Activated gamma-delta T cell treated with anti-CD3 and anti-CD28 coated beads, Interleukin-2, amount 50 U/mL, for 16 hours (primary cell): ENCODE data around the gene TDRD12.
"Not testable (repeated sequence)": the region's sequence is repeated elsewhere in the genome, so short reads cannot be mapped to it uniquely, and the experiment has no call there.

Experiments used
- DNase-seq: peaks from one replicate; pipeline ENCODE4 v3.0.0-alpha.2; 2020; ENCODE audit warnings: low read depth

TDRD12 gene

GRCh38 chr19:32832825-32833224 lies 113.3 kb downstream of the TDRD12 start:
- DNase-seq: not testable (repeated sequence)

- not testable (repeated sequence) for DNase-seq
Observed at GRCh38 chr19:32833388-32833787, 113.8 kb downstream of the TDRD12 start.

GRCh38 chr19:32837531-32837930 lies 118.0 kb downstream of the TDRD12 start:
- no peak for DNase-seq

- no peak for DNase-seq
Observed at GRCh38 chr19:32842061-32842460, 122.5 kb downstream of the TDRD12 start.

- no peak for DNase-seq
Observed at GRCh38 chr19:32843716-32844245, 124.2 kb downstream of the TDRD12 start.

- DNase-seq: not testable (repeated sequence)
Observed at GRCh38 chr19:32848035-32848434, 128.5 kb downstream of the TDRD12 start.

- DNase-seq: no peak
Observed at GRCh38 chr19:32852216-32852615, 132.6 kb downstream of the TDRD12 start.

GRCh38 chr19:32856818-32857217 lies 137.3 kb downstream of the TDRD12 start:
- not testable (repeated sequence) for DNase-seq

- no peak for DNase-seq
Observed at GRCh38 chr19:32857584-32857983, 138.0 kb downstream of the TDRD12 start.

- no peak for DNase-seq
Observed at GRCh38 chr19:32858155-32858554, 138.6 kb downstream of the TDRD12 start.

- DNase-seq: no peak
Observed at GRCh38 chr19:32858559-32858958, 139.0 kb downstream of the TDRD12 start.

GRCh38 chr19:32859591-32859990 lies 140.0 kb downstream of the TDRD12 start:
- DNase-seq: no peak

- no peak for DNase-seq
Observed at GRCh38 chr19:32861596-32861995, 142.0 kb downstream of the TDRD12 start.

- no peak for DNase-seq
Observed at GRCh38 chr19:32862173-32862572, 142.6 kb downstream of the TDRD12 start.

- DNase-seq: no peak
Observed at GRCh38 chr19:32862741-32863140, 143.2 kb downstream of the TDRD12 start.

GRCh38 chr19:32863301-32863700 lies 143.7 kb downstream of the TDRD12 start:
- no peak for DNase-seq

- no peak for DNase-seq
Observed at GRCh38 chr19:32863841-32864240, 144.3 kb downstream of the TDRD12 start.

GRCh38 chr19:32864318-32865007 lies 144.9 kb downstream of the TDRD12 start:
- DNase-seq: no peak

GRCh38 chr19:32865326-32865725 lies 145.8 kb downstream of the TDRD12 start:
- DNase-seq: no peak

GRCh38 chr19:32866061-32866460 lies 146.5 kb downstream of the TDRD12 start:
- DNase-seq: no peak

- DNase-seq: no peak
Observed at GRCh38 chr19:32866564-32867265, 147.1 kb downstream of the TDRD12 start.

GRCh38 chr19:32867436-32867835 lies 147.9 kb downstream of the TDRD12 start:
- DNase-seq: not testable (repeated sequence)

- no peak for DNase-seq
Observed at GRCh38 chr19:32868206-32868950, 148.8 kb downstream of the TDRD12 start.
